ENCODE results near the gene LST1. TPM values are rescaled to one million over a fixed set of nuclear protein-coding genes. Genes with fewer than 3 reads are reported as not detected.
A peak's percentile ranks its signal among the peaks of the same experiment; 100 is the strongest.
"Not testable (repeated sequence)": the region's sequence is repeated elsewhere in the genome, so short reads cannot be mapped to it uniquely, and the experiment has no call there.

The LST1 gene
- total RNA-seq, 4 donors from 2014 or later, result 3.7 to 72.9 (median 6.7) TPM

DNA sequence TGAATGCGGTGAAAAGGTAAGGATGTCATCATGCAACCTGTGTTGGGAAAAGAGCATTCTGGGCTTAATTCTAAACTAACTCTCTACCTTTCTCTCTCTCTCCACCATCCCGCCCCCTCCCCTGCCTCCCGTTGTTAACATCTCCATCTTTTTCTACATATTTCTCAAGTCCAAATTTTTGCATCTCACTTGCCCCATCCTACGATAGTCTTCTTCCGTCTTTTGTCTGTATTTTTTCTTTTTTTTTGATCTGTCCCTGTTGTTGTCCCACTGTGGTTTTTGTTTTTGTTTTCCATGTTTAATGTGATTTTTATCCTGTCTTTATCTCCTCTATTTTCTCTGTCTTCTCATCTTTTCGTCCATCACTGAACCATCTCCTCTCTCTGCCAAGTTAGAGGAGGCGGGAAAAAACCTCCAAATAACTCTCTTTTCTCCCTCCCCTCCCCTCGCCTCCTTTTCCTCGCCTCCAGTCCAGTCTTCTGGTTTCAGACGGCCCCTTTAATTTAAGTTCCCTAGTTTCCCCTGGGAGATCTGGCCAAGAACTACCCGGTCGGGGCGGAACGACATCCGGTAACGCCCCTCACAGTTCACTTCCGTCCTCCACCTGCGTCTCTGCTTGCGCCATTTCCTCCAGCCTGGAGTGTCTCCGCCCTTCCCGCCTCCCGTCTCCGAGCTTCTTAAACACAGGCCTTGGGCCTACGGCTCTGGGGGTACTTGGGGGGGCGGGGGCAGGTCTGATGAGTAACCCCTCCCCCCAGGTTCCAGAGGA lies 38.9 kb upstream of the LST1 start, which contains the start of gene NFKBIL1:
Gene NFKBIL1 (plus strand): TSS at position 651 of the 769 bp plus-strand sequence. CDS start 87 bp downstream, at position 738.
- Histone ChIP-seq H3K27ac (peak within 1 kb of the TSS; percentile 57), H3K4me1 (peaks cover 33% of the 10 kb centered on the region), H3K4me3 (peak within 1 kb of the TSS; percentile 40), H3K27me3 (no peaks in the 10 kb centered on the region), H3K9me3 (no peaks in the 10 kb centered on the region), H3K36me3 (peaks cover 31% of the 10 kb centered on the region)
- TF ChIP-seq POLR2A (IDR thresholded peaks at IDR 0.05) (peak in 1 of 2 donors; percentile 54), POLR2AphosphoS5 (IDR thresholded peaks at IDR 0.05) (peak in 2 of 3 donors; percentile 51 to 78)
- TF ChIP-seq, protein P1, sequence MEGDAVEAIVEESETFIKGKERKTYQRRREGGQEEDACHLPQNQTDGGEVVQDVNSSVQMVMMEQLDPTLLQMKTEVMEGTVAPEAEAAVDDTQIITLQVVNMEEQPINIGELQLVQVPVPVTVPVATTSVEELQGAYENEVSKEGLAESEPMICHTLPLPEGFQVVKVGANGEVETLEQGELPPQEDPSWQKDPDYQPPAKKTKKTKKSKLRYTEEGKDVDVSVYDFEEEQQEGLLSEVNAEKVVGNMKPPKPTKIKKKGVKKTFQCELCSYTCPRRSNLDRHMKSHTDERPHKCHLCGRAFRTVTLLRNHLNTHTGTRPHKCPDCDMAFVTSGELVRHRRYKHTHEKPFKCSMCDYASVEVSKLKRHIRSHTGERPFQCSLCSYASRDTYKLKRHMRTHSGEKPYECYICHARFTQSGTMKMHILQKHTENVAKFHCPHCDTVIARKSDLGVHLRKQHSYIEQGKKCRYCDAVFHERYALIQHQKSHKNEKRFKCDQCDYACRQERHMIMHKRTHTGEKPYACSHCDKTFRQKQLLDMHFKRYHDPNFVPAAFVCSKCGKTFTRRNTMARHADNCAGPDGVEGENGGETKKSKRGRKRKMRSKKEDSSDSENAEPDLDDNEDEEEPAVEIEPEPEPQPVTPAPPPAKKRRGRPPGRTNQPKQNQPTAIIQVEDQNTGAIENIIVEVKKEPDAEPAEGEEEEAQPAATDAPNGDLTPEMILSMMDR (IDR thresholded peaks at IDR 0.05), result no peak
- WGBS, result under 1% methylated on average over 25 of the region's 25 CpGs
- peak; percentile 98 for DNase-seq (ENCODE audit: low spot score in 2 of 2)

DNA sequence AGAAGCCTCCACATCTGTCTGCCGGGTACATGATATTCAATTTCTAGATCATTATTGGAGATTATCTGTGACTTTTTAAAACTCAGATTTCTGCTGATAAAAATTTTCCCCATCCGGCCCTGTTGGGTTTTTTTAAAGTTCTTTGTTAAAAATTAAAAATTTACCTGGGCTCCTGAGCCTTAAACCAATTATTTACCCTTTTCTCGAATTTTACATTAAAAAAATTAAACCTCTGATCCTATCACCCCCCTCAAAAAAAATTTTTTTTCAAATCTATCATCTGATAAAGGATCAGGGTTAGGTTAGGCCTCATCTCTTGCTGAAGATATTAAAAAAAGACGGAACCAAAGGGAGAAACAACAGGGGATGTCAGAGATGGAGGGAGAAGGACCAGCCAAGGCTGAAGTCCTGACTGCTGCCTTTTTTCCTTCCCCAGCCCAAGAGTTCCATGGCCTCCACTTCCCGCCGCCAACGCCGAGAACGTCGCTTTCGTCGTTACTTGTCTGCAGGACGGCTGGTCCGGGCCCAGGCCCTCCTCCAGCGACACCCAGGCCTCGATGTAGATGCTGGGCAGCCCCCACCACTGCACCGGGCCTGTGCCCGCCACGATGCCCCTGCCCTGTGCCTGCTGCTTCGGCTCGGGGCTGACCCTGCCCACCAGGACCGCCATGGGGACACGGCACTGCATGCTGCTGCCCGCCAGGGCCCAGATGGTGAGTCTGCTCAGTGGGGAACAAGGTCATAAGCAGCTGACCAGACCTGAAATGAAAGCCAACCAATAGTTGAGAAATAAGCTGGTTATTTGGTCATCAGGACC lies 38.1 kb upstream of the LST1 start:
- Histone ChIP-seq H3K9me3 (no peaks in the 10 kb centered on the region), H3K36me3 (peaks cover 34% of the 10 kb centered on the region), H3K4me1 (peaks cover 25% of the 10 kb centered on the region), H3K27ac (peak overlapping the region; percentile 57), H3K4me3 (peak overlapping the region; percentile 40), H3K27me3 (no peaks in the 10 kb centered on the region)
- WGBS, result 78% methylated on average over 24 of the region's 24 CpGs
- TF ChIP-seq POLR2AphosphoS5 (IDR thresholded peaks at IDR 0.05) (no peak), POLR2A (IDR thresholded peaks at IDR 0.05) (no peak), EP300 (IDR thresholded peaks at IDR 0.05) (no peak)
- TF ChIP-seq, protein P1 (IDR thresholded peaks at IDR 0.05), result no peak
- DNase-seq (ENCODE audit: low spot score in 2 of 2), result peak in 1 of 2 donors; percentile 74

GRCh38 chr6:31548544-31548873 lies 37.6 kb upstream of the LST1 start:
- H3K4me3 ChIP-seq, result peak overlapping the region; percentile 40
- TF ChIP-seq POLR2A (IDR thresholded peaks at IDR 0.05), result no peak
- no peak for TF ChIP-seq EP300 (IDR thresholded peaks at IDR 0.05)
- TF ChIP-seq, protein P1 (IDR thresholded peaks at IDR 0.05), result no peak
- TF ChIP-seq POLR2AphosphoS5 (IDR thresholded peaks at IDR 0.05), result no peak
- no peak for DNase-seq (ENCODE audit: low spot score in 2 of 2)
- H3K27ac ChIP-seq, result peak overlapping the region; percentile 57
- no peaks in the 10 kb centered on the region for H3K27me3 ChIP-seq
- H3K9me3 ChIP-seq, result no peaks in the 10 kb centered on the region
- peaks cover 22% of the 10 kb centered on the region for H3K4me1 ChIP-seq
- 87% methylated on average over 2 of the region's 2 CpGs for WGBS
- H3K36me3 ChIP-seq, result peaks cover 38% of the 10 kb centered on the region

- 63% methylated on average over 5 of the region's 5 CpGs for WGBS
- H3K27me3 ChIP-seq; H3K9me3 ChIP-seq; H3K4me3 ChIP-seq; DNase-seq (ENCODE audit: low spot score in 2 of 2); H3K27ac ChIP-seq: not testable (repeated sequence)
- peaks cover 51% of the 10 kb centered on the region for H3K36me3 ChIP-seq
- H3K4me1 ChIP-seq, result peaks cover 18% of the 10 kb centered on the region
Measured at GRCh38 chr6:31551371-31551770, 34.7 kb upstream of the LST1 start.

- Histone ChIP-seq H3K36me3 (peaks cover 61% of the 10 kb centered on the region), H3K4me3 (no peak overlapping the region), H3K27me3 (no peaks in the 10 kb centered on the region), H3K9me3 (no peaks in the 10 kb centered on the region), H3K27ac (no peak overlapping the region), H3K4me1 (peaks cover 25% of the 10 kb centered on the region)
- WGBS, result 78% methylated on average over 3 of the region's 3 CpGs
- TF ChIP-seq, protein P1 (IDR thresholded peaks at IDR 0.05), result no peak
- TF ChIP-seq EP300 (IDR thresholded peaks at IDR 0.05) (no peak), POLR2AphosphoS5 (IDR thresholded peaks at IDR 0.05) (no peak), POLR2A (IDR thresholded peaks at IDR 0.05) (no peak)
- no peak for DNase-seq (ENCODE audit: low spot score in 2 of 2)
Measured at GRCh38 chr6:31556307-31556706, 29.8 kb upstream of the LST1 start.

Data from suprapubic skin (tissue), 4 donors.